Spleen (tissue), 7 donors: ENCODE data around the gene ZWINT.

Experiments
- POLR2A ChIP-seq, 3 donors: fragments of 450-650 bp; IDR thresholded peaks; one replicate each; pipeline ENCODE4 v1.5.1; 2017; ENCODE audit warnings: antibody characterized with exemption in 3 of 3, mild to moderate bottlenecking in 1 of 3
- POLR2AphosphoS5 ChIP-seq, 3 donors: sonication (generic); formaldehyde crosslinking; IDR thresholded peaks; one replicate each; pipeline ENCODE4 v1.5.1; 2017; ENCODE audit warnings: antibody characterized with exemption in 3 of 3
- TF ChIP-seq, protein P1 (sequence below), 11 experiments: fragments of 200-600 bp in 7 of 11; fragments of 450-650 bp in 4 of 11; sonication (generic) in 4 of 11; IDR thresholded peaks in 8 of 11; conservative IDR thresholded peaks in 3 of 11; 1 replicate in 7 of 11; 2 replicates in 4 of 11; pipeline versions ENCODE4 v1.4.0 to v1.8.0; 2016 to 2021; ENCODE audit warnings: antibody characterized with exemption in 11 of 11, inconsistent platforms in 4 of 11, mild to moderate bottlenecking in 1 of 11
- donor health status: DM: no; HTN: no; CAD: no; lungs with moderate emphysema.
- donor health status: DM: no; HTN: no; CAD: no.
- donor health status: DM: no; HTN: no; CAD: no.

GRCh38 chr10:56327118-56327517 is 33.9 kb downstream of the ZWINT start:
- TF ChIP-seq POLR2A (IDR thresholded peaks at IDR 0.05) (no peak), POLR2AphosphoS5 (IDR thresholded peaks at IDR 0.05) (no peak)
- TF ChIP-seq, protein P1, sequence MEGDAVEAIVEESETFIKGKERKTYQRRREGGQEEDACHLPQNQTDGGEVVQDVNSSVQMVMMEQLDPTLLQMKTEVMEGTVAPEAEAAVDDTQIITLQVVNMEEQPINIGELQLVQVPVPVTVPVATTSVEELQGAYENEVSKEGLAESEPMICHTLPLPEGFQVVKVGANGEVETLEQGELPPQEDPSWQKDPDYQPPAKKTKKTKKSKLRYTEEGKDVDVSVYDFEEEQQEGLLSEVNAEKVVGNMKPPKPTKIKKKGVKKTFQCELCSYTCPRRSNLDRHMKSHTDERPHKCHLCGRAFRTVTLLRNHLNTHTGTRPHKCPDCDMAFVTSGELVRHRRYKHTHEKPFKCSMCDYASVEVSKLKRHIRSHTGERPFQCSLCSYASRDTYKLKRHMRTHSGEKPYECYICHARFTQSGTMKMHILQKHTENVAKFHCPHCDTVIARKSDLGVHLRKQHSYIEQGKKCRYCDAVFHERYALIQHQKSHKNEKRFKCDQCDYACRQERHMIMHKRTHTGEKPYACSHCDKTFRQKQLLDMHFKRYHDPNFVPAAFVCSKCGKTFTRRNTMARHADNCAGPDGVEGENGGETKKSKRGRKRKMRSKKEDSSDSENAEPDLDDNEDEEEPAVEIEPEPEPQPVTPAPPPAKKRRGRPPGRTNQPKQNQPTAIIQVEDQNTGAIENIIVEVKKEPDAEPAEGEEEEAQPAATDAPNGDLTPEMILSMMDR (IDR thresholded peaks at IDR 0.05 in 8 of 11, conservative IDR thresholded peaks at IDR 0.05 in 3 of 11), result no peak
